NCI-H82 treated with DMSO at 0.1 percent for 48 hours (cell line): ENCODE data around the gene PARD3.
"Not testable (repeated sequence)": the region's sequence is repeated elsewhere in the genome, so short reads cannot be mapped to it uniquely, and the experiment has no call there.

Source experiments
- DNase-seq: peaks from one replicate; lab custom pipeline; 2025; ENCODE audit not compliant: unreplicated experiment; lab: John Stamatoyannopoulos, UW

The PARD3 gene

DNA sequence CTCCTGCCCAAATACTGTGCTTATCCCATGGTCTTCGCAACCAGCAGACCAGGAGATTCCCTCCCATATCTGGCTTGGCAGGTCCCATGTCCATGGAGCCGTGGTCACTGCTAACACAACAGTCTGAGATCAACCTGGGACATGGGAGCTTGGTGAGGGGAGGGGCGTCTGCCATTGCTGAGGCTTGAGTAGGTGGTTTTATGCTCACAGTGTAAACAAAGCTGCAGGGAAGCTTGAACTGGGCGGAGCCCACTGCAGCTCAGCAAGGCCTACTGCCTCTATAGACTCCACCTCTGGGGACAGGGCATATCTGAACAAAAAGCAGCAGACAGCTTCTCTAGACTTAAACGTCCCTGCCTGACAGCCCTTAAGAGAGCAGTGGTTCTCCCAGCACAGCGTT lies 747.4 kb downstream of the PARD3 start:
- DNase-seq = not testable (repeated sequence)

DNA sequence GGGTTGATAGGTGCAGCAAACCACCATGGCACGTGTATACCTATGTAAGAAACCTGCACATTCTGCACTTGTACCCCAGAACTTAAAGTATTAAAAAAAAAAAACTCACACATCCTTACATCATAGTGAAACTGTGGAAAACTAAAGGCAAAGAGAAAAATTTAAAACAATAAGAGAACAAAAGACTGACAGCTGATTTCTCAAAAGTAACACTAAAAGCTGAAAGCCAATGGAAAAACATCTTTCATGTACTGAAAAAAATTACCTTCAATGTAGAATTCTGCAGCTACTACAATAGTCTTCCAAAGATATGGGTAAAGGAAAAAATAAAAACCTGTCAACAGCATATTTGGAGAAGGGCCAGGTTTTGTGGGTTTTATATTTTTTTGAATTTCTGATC lies 751.5 kb downstream of the PARD3 start:
- no peak for DNase-seq

DNA sequence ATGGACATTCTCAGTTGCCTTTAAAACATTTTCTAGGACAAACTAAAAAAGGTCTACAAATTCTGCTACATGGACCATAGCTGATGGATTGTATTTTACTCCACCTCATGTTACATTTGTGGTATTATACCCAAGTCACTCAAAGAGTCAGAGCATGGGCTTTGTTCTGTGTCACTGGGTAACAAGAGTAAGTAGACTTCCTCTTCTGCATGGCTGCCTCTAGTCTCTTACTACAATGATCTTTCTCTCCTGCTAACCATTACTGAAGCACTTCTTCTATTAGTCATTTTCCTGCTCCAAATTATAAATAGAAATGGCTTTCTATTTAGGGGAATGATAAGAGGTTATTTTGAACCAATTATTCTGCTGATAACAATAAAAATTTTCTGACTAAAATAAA lies 753.3 kb downstream of the PARD3 start:
- DNase-seq = no peak
